Measurements from ENCODE around the gene SDCCAG8. TPM values are rescaled to one million over a fixed set of nuclear protein-coding genes. Genes with fewer than 3 reads are reported as not detected.

SDCCAG8 gene
- total and polyA plus RNA-seq, 8 donors = 24.3 to 37.1 (median 30.0) TPM

DNA sequence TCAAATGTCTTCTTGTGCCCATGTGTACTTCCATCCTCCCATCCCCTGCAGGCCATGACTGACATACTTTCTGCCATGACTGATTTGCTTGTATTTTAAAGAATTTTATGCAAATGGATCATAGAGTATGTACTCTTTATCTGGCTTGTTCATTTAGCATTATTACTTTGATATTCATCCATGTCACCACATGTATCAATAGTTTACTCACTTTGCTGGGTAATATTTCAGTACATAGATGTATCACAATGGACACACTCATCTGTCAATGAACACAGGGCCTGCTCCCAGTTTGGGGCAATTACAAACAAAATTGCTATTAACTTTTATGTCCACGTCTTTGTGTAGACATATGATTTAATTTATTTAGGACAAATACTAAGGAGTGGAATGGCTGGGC lies 259.1 kb downstream of the SDCCAG8 start:
- 62 to 76% methylated on average over 1 of the region's 1 CpG for WGBS, 2 donors
- intact Hi-C loops (cut with DNase I) = no loop called here
- DNase-seq (no peak), ATAC-seq (no peak), FAIRE-seq (no peak)
- H3K27me3 ChIP-seq = no peaks in the 10 kb centered on the region
- H3K27ac ChIP-seq = no peak overlapping the region
- no peaks in the 10 kb centered on the region for H3K36me3 ChIP-seq
- no peaks in the 10 kb centered on the region for H3K9me3 ChIP-seq
- no peaks in the 10 kb centered on the region for H3K4me1 ChIP-seq
- TF ChIP-seq, protein P1, sequence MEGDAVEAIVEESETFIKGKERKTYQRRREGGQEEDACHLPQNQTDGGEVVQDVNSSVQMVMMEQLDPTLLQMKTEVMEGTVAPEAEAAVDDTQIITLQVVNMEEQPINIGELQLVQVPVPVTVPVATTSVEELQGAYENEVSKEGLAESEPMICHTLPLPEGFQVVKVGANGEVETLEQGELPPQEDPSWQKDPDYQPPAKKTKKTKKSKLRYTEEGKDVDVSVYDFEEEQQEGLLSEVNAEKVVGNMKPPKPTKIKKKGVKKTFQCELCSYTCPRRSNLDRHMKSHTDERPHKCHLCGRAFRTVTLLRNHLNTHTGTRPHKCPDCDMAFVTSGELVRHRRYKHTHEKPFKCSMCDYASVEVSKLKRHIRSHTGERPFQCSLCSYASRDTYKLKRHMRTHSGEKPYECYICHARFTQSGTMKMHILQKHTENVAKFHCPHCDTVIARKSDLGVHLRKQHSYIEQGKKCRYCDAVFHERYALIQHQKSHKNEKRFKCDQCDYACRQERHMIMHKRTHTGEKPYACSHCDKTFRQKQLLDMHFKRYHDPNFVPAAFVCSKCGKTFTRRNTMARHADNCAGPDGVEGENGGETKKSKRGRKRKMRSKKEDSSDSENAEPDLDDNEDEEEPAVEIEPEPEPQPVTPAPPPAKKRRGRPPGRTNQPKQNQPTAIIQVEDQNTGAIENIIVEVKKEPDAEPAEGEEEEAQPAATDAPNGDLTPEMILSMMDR (IDR thresholded peaks at IDR 0.05) = no peak
- no peak overlapping the region for H3K4me3 ChIP-seq

DNA sequence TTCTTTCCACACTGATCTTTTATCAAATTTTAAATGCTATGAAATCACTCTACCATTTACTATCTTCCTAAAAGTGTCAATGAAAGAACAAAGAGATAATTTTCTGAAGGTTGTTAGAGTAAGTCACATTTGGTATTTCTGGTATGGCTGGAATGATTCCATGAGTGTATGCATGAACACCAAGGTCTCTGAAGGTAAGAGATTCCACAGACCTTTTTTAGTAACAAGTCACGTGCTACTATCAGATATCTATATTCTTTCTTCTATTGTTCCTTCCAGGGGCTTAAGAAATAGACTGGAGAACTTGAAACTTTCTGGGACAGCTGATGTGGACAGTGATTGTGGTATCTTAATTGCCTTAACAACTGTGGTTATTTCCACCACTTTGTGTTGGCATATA lies 265.0 kb downstream of the SDCCAG8 start:
- Histone ChIP-seq H3K27me3 (no peaks in the 10 kb centered on the region), H3K4me1 (no peaks in the 10 kb centered on the region)
- TF ChIP-seq, protein P1 (IDR thresholded peaks at IDR 0.05) = no peak

DNA sequence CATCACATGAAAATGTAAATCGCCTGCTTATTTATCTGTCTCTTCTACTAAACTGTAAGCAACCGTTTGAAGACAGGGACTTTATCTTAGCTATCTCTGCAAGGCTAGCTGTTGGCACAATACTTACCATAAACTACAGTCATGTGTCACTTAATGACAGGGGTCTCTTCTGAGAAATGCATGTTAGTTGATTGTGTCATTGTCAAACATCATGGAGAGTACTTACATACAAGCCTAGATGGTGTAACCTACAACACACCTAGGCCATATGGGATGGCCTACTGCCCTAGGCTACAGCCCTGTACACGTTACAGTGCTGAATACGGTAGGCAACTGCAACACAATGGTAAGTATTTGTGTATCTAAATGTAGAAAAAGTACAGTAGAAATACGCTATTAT lies 267.9 kb downstream of the SDCCAG8 start:
- H3K4me3 ChIP-seq = no peak overlapping the region
- FAIRE-seq = no peak
- no peaks in the 10 kb centered on the region for H3K27me3 ChIP-seq
- no peak for DNase-seq
- no peaks in the 10 kb centered on the region for H3K4me1 ChIP-seq
- intact Hi-C loops (cut with DNase I) = no loop called here
- TF ChIP-seq, protein P1 (IDR thresholded peaks at IDR 0.05) = no peak
- H3K27ac ChIP-seq = no peak overlapping the region
- no peaks in the 10 kb centered on the region for H3K9me3 ChIP-seq
- H3K36me3 ChIP-seq = no peaks in the 10 kb centered on the region
- ATAC-seq = no peak
- WGBS, 2 donors = 85 to 87% methylated on average over 5 of the region's 5 CpGs

More for the DNA sequence above, 265.0 kb downstream of the SDCCAG8 start:
- ATAC-seq (no peak), FAIRE-seq (no peak), DNase-seq (no peak)
- Histone ChIP-seq H3K27ac (no peak overlapping the region), H3K9me3 (no peaks in the 10 kb centered on the region), H3K4me3 (no peak overlapping the region), H3K36me3 (no peaks in the 10 kb centered on the region)
- intact Hi-C loops (cut with DNase I) = no loop called here
- 54 to 75% methylated on average over 1 of the region's 1 CpG for WGBS, 2 donors

DNA sequence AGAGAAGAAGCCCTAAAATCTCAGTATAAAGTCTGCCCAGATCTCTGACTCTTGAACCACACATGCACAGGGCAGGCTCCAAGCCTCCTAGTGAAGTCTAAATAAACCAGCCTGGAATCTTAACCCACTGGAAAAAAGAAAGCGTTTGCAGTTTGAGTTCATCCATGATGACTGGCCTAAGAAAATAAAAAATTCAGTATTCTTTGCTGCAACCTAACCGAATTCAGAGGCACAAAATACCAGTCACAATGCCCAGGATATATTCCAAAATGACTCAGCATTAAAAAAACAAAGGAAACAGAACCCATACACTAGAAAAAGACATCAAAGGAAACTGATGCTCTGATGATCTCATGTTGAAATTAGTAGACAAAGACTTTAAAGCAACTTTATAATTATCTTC lies 269.2 kb downstream of the SDCCAG8 start:
- H3K36me3 ChIP-seq = no peaks in the 10 kb centered on the region
- WGBS, 2 donors = 80 to 94% methylated on average over 2 of the region's 2 CpGs
- H3K9me3 ChIP-seq = no peaks in the 10 kb centered on the region
- no peak for FAIRE-seq
- no peak for ATAC-seq
- TF ChIP-seq, protein P1 (IDR thresholded peaks at IDR 0.05) = no peak
- intact Hi-C loops (cut with DNase I) = no loop called here
- DNase-seq = no peak
- no peaks in the 10 kb centered on the region for H3K4me1 ChIP-seq
- no peak overlapping the region for H3K4me3 ChIP-seq
- no peak overlapping the region for H3K27ac ChIP-seq
- no peaks in the 10 kb centered on the region for H3K27me3 ChIP-seq

DNA sequence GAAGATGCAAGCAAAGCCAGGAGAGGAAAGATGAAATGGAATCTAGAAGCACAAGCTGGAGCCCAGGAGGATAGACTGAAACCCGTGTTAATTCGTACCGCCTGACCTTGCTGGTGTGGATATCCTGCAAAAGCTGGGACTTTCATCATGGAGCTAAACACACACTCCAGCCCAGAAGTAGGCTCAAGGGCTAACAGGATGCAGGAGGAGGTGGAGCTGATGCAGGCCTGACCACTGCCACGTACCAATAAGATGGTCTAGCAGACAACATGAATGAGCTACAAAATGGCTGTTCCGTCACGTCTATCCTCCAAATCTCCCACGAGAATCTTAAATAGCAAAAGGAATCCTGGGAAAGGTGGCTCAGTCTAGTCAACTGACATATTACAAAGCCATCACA lies 270.3 kb downstream of the SDCCAG8 start:
- intact Hi-C loops (cut with DNase I) = no loop called here
- no peak for FAIRE-seq
- Histone ChIP-seq H3K36me3 (no peaks in the 10 kb centered on the region), H3K4me1 (no peaks in the 10 kb centered on the region), H3K27me3 (no peaks in the 10 kb centered on the region), H3K27ac (no peak overlapping the region), H3K4me3 (no peak overlapping the region), H3K9me3 (no peaks in the 10 kb centered on the region)
- WGBS, 2 donors = 92 to 97% methylated on average over 7 of the region's 7 CpGs
- no peak for ATAC-seq
- no peak for DNase-seq
- TF ChIP-seq, protein P1 (IDR thresholded peaks at IDR 0.05) = no peak
